NCI-H524 treated with DMSO at 0.1 percent for 48 hours (cell line): ENCODE measurements around the gene SLF1.
"Not testable (repeated sequence)": the region's sequence is repeated elsewhere in the genome, so short reads cannot be mapped to it uniquely, and the experiment has no call there.

Experiments
- DNase-seq: peaks from one replicate; lab custom pipeline; 2025; lab: John Stamatoyannopoulos, UW

The SLF1 gene

GRCh38 chr5:94618493-94619328 lies at the start of gene SLF1, which contains the start of gene KIAA0825:
Gene SLF1 (plus strand): TSS chr5:94618669. CDS start chr5:94628811, 10,142 bp downstream.
Gene KIAA0825 (minus strand): TSS chr5:94618604. CDS start chr5:94537126, 81,478 bp downstream.
- peak; percentile 68 for DNase-seq

- no peak for DNase-seq
Observed at GRCh38 chr5:94571415-94571814, 47.1 kb upstream of the SLF1 start.

- not testable (repeated sequence) for DNase-seq
Observed at GRCh38 chr5:94573349-94573748, 45.1 kb upstream of the SLF1 start.

GRCh38 chr5:94575196-94575595 lies 43.3 kb upstream of the SLF1 start:
- no peak for DNase-seq

- no peak for DNase-seq
Observed at GRCh38 chr5:94577466-94578245, 40.8 kb upstream of the SLF1 start.

- no peak for DNase-seq
Observed at GRCh38 chr5:94595281-94595840, 23.1 kb upstream of the SLF1 start.

- DNase-seq = no peak
Observed at GRCh38 chr5:94613583-94613982, 4.9 kb upstream of the SLF1 start.

- DNase-seq = no peak
Observed at GRCh38 chr5:94614156-94614805, 4.2 kb upstream of the SLF1 start.

- DNase-seq = no peak
Observed at GRCh38 chr5:94615862-94616261, 2.6 kb upstream of the SLF1 start.

GRCh38 chr5:94618029-94618492 lies 408 bp upstream of the SLF1 start:
- DNase-seq = no peak

- no peak for DNase-seq
Observed at GRCh38 chr5:94620256-94620655, 1.8 kb downstream of the SLF1 start.

GRCh38 chr5:94621763-94622162 lies 3.3 kb downstream of the SLF1 start:
- DNase-seq = no peak

- no peak for DNase-seq
Observed at GRCh38 chr5:94623011-94623410, 4.5 kb downstream of the SLF1 start.

GRCh38 chr5:94623877-94624276 lies 5.4 kb downstream of the SLF1 start:
- DNase-seq = no peak

- no peak for DNase-seq
Observed at GRCh38 chr5:94627191-94627590, 8.7 kb downstream of the SLF1 start.

GRCh38 chr5:94632024-94632423 lies 13.6 kb downstream of the SLF1 start:
- DNase-seq = no peak

- no peak for DNase-seq
Observed at GRCh38 chr5:94640176-94640575, 21.7 kb downstream of the SLF1 start.

GRCh38 chr5:94645053-94645452 lies 26.6 kb downstream of the SLF1 start:
- DNase-seq = no peak

GRCh38 chr5:94646758-94647157 lies 28.3 kb downstream of the SLF1 start:
- DNase-seq = no peak

GRCh38 chr5:94649874-94650273 lies 31.4 kb downstream of the SLF1 start:
- no peak for DNase-seq

- DNase-seq = no peak
Observed at GRCh38 chr5:94658272-94658671, 39.8 kb downstream of the SLF1 start.

GRCh38 chr5:94660506-94660905 lies 42.0 kb downstream of the SLF1 start:
- DNase-seq = no peak
